ENCODE measurements around the gene GOLGA8Q.
"Not testable (repeated sequence)": the region's sequence is repeated elsewhere in the genome, so short reads cannot be mapped to it uniquely, and the experiment has no call there.

GOLGA8Q gene, protein sequence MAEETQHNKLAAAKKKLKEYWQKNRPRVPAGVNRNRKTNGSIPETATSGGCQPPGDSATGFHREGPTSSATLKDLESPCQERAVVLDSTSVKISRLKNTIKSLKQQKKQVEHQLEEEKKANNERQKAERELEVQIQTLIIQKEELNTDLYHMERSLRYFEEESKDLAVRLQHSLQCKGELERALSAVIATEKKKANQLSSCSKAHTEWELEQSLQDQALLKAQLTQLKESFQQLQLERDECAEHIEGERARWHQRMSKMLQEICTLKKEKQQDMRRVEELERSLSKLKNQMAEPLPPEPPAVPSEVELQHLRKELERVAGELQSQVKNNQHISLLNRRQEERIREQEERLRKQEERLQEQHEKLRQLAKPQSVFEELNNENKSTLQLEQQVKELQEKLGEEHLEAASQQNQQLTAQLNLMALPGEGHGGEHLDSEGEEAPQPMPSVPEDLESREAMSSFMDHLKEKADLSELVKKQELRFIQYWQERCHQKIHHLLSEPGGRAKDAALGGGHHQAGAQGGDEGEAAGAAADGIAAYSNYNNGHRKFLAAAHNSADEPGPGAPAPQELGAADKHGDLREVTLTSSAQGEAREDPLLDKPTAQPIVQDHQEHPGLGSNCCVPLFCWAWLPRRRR

DNA sequence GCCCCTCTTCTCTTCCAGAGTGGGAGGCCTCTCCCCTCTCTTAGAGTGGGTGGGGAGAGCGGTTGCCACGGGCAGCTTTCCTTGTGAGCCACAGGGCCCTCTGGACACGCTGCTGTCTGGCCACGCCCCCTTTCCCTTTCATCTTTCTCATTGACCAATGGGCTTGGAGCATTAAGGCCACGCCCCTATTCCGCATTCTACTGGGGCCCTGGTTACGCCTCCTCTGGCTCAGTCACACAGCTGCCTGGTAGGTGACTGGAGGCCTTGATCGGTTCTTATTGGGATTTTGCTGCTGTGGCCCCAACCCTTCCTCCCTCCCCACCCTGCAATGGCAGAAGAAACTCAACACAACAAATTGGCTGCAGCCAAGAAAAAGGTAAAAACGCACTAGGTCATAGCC, at the start of gene GOLGA8Q:
Gene GOLGA8Q, plus strand, starts transcription at position 301 of the 400 bp plus-strand sequence. Its CDS starts 28 bp downstream, at position 329.
- DNase-seq (ENCODE audit: low spot score); FAIRE-seq: not testable (repeated sequence)

DNA sequence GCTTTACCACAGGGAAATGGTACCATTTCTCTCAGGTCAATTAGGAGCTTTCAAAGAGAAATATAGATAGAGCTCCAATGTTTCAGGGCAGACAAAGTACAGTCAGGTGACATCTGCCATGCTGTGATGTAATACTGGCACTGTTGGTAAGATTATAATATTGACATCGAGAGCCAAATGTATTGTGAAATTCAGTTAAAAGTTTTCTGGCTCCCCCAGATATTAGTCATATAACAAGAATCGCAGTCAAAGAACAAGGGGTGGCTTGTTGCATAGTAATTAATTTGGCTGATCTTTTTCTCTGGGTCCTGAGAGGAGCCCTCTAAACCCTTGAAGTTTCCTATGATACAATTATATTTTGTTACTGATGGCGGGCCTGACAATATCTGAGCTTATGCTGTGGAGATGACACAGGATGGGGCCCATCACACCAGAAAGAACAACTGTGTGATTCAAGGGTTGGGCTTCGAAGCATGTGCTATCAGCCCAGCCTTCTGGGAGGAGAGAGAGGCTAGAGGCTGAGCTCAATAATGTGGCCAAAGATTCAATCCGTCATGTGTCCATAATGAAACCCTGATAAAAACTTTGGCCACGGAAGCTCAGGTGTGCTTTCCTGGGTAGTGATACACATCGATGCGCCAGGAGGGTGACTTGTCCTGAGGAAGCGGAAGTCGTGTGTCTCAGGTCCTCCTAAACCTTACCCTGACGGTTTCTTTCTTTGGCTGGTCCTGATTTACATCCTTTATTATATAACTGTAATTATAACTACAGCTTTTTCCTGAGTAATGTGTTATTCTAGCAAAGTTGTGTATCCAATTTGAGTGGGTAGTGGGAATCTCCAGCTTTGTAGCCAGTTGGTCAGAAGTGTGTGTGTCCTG, 48.7 kb upstream of the GOLGA8Q start:
- DNase-seq (ENCODE audit: low spot score); FAIRE-seq: not testable (repeated sequence)

DNA sequence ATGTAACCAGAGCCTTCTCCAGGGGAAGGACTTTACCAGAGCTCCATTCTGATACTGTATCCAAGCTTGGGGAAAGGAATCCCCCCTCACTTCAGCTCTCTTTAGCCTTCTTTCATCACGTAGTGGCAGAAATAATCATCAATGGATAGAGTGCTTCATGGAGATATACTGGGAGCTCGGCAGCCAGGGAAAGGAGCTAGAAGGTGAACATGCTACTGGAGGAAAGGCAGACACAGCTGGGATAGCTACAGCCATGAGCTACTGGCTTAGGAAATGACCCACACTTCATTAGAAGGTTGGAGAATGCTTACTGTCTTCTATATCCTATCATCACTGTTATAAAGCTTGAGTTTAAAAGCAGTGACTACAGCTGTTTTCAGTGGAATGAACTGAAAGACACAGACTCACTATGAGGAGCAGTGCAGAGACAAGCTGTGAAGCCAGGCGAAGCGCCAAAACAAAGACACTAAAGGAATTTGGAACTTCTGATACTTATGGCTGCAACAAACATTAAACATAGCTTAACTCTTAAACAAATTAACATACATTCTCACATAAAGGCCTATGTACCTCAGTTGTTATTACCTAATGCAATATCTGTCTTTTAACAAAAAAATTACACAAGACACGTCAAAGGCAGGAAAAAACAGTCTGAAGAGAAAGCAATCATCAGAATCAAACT, 47.5 kb upstream of the GOLGA8Q start:
- DNase-seq (ENCODE audit: low spot score); FAIRE-seq: not testable (repeated sequence)

DNA sequence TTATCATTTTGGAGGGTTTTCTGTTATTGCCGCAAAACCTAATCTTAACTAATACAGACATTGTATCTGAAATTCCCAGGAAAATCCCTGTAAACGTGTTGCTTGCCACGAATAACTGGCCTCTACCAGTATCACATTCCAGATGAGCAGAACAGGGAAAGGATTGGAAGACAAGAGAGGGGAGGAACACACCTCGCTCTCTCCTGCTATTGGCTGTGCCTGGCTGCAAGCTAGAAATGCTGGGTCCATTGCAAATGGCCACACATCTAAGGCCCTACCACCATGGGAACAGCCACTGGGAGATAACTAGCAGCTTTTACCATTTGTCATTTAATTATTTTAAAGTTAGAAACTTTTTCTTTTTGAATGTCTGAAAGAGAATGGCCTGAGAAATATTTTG, 37.3 kb upstream of the GOLGA8Q start:
- not testable (repeated sequence) for FAIRE-seq; DNase-seq (ENCODE audit: low spot score)

DNA sequence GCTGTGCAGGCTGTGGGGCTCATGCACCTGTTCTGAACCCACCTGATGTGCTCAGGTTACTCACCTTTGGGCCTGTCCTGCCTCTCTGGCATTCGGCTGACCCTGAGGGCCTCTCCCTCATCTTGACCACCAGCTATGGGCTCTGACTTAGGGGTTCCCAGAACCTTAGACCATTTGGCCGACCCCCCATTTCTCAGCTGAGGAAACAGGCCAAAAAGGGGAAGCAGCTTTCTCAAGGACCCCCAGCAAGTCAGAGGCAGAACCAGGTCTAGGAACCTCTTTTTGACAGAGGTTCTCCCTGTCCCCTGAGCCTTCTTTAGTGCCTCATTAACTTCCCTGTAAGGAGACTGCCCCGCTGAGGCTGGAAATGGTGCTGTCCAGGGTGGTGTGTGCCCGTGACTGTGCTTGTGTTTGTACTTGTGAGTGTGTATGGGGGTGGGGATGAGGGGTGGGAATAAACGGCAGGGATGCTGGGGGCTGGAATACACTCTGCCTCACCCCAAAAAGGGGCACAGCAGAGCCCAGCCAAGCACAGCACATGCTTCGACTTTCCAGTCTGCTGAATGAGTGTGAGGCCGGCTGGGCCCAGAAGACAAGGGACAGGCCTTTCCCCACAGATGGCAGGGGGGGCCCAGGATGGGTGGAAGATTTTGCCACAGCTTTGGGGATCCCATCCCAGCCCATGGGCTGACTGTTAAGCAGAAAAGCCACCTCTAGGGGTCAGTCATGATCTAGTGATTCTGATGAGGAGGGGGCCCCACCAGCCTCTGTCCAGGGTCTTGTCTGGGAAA, 28.2 kb upstream of the GOLGA8Q start:
- DNase-seq (ENCODE audit: low spot score); FAIRE-seq: not testable (repeated sequence)

DNA sequence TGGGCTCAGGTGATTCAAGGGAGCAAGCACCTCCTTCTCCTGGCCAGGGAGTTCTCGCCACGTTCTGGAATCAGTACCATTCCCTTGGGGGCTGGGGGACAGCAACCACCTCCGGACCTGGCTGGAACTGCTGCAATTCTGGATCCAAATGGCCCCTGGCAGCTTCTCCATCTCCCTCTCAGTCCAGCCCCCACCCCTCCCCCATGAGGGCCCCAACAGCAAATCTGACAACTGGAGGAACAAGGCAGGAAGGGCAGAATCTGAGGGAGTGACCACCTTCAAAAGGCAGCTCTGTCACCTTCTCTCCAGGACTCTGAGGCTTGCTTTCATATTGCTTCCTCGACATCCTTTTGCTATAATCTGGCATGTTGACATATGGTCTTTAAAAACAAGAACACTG, 25.9 kb upstream of the GOLGA8Q start:
- FAIRE-seq; DNase-seq (ENCODE audit: low spot score): not testable (repeated sequence)

DNA sequence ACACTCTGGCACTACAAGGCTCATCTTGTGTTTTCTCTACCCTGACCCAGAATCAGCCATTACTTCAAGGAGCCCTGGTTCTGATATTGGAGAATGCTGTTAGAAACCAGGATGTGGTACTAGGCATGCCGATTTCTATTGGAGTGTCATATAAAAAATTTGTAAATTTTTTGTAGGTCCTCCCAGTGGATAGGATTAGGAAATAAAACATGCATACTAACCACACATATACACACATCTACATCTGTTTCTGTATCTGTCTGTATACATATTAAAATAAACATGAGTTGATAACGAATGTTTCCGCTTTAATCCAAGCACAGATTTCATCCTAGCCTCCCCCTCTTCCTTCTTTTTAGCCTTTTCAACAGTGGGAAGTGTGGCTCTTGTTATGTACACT, 22.8 kb upstream of the GOLGA8Q start:
- FAIRE-seq; DNase-seq (ENCODE audit: low spot score): not testable (repeated sequence)

DNA sequence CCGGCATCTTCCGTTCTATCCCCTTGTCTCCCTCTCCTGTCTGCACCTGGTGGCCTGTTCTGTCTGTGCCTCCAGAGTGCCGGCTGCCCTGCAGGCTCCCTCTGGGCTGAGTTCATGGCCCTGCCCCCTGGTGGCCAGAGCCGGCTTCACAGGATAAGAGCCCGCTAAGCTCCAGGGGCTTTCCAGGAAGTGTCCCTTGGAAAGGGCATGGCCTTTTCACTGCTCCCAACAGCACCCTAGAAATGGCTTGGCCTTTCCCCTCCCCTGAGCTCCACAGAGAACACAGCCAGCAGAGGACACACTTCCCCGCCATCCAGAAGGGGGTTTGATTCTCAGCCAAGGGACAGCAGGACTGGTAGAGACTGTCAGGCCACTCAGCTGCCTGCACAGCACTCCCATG, 15.1 kb downstream of the GOLGA8Q start:
- DNase-seq (ENCODE audit: low spot score): not testable (repeated sequence)

DNA sequence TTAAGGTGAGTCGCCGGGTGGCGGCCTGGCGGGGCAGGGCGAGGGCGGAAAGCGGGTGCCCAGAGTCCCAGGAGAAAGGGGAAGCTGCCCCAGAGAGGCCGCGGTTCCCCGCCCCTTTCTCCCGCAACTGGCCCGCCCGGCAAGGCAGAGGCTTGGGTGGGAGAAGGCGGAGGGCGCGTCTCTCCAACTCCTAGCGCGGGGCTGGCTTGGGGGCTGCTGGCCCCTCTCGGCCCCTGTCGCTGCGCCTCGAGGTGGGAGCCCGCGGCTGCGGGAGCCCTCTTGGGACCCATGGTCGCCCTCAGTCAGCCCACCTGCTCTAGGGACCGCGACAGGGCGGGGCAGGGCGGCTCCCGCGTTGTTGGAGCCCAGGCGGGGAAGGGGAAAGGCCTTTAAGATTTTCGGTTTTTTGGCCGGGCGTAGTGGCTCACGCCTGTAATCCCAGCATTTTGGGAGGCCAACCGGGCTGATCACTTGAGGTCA, 21.2 kb downstream of the GOLGA8Q start:
- not testable (repeated sequence) for DNase-seq (ENCODE audit: low spot score); FAIRE-seq

More for the DNA sequence above, 15.1 kb downstream of the GOLGA8Q start:
- not testable (repeated sequence) for FAIRE-seq

DNA sequence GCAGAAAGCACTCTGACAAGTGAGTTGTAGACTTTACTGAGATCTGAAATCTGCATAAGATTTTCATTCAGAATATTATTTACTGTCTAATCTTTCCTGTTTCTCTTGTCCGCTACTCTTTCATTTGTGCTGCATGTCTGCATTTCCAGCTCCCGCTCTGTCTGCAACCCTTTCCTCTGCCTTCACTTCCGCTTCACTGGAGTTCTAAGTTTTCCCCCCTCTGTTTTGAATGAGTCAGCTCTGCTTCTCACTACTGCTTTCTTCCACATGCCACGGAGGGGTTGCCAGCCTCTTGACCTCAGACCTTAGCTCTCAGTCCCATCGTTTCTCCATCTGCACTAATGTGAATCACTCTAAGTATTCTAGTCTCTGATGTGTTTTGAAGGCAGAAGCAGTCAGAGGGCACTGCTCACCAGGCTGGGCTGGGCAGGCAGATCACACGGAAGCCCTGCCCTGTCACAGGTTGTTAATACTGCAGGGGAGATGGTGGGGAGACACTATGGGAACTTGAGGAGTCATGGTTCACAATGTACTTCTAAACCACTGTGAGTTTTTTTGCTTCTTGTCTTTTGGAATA, 27.6 kb downstream of the GOLGA8Q start:
- FAIRE-seq; DNase-seq (ENCODE audit: low spot score): not testable (repeated sequence)

DNA sequence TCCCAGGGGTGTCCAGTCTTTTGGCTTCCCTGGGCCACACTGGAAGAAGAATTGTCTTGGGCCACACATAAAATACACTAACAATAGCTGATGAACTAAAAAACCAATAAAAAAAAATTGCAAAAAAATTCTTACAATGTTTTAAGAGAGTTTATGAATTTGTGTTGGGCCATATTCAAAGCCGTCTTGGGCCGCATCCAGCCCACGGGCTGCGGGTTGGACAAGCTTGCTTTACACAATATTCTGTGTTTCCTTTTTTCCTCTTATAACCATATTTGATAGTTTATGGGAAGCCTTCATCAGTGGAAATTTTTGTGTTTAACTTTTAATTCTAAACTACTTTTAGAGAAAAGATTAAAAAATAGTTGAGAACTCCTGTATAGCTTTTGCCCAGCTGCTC, 28.9 kb downstream of the GOLGA8Q start:
- not testable (repeated sequence) for FAIRE-seq; DNase-seq (ENCODE audit: low spot score)

DNA sequence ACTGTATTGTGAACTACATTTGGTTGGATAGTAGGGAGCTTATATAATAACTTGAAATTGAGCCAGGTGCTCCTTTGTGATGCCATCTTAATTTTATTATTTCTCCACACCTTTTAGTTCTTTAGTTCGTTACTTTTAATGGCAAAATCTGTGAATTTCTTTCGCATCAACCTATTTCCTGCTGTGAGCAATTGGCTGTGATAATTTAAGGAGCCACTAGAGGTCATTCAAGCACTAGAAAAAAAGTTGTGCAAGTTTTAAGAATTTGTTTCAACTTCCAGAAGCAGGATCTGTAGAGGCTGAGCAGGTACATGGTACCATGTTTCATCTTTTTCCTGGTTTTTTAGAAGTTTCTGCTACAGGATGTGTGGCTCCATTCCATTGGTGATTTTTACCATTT, 47.1 kb downstream of the GOLGA8Q start:
- FAIRE-seq; DNase-seq (ENCODE audit: low spot score): not testable (repeated sequence)

DNA sequence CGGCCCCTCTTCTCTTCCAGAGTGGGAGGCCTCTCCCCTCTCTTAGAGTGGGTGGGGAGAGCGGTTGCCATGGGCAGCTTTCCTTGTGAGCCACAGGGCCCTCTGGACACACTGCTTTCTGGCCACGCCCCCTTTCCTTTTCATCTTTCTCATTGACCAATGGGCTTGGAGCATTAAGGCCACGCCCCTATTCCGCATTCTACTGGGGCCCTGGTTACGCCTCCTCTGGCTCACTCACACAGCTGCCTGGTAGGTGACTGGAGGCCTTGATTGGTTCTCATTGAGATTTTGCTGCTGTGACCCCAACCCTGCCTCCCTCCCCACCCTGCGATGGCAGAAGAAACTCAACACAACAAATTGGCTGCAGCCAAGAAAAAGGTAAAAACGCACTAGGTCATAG, 51.9 kb downstream of the GOLGA8Q start, which contains the start of gene GOLGA8H:
Gene GOLGA8H, plus strand, starts transcription at position 233 of the 400 bp plus-strand sequence. Its CDS starts 98 bp downstream, at position 331.
- not testable (repeated sequence) for DNase-seq (ENCODE audit: low spot score); FAIRE-seq

All from urothelium cell line (cell line).